ENCODE results near the gene ASPRV1.

Gene ASPRV1

DNA sequence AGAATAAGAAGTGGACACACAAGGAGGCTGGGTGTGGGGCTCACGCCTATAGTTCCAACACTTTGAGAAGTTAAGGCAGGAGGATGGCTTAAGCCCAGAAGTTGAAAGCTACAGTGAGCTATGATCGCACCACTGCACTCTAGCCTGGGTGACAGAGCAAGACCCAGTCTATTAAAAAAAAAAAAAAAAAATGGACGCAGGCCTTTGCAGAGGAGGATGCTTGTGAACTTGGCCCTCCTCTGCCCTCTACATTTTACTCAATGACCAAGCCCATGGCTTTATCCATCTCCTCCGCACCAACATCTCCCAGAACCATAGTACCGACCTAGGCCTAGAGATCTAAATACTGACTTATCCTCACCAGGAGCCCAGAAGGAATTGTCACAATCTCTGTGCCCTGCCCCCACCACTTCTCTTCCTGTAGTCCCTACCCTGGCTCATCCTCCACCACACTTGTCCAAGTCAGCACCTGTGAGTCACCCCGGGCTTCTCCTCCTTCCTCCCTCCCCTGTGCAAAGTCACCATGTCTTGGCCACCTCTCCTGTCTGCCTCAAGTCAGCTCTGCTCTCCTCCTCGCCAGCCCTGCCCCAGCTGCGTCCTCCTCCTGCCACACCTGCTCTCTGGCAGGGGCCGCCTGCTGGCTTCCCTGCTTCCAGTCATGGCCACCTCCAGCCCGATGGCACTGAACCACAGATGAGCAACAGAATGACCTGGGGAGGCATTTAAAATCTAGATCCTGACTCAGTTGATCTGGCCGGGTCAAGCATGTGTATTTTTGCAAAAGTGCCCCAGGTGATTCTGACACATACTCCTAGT lies 35.8 kb upstream of the ASPRV1 start:
- no peaks in the 10 kb centered on the region for H3K9me3 Mint-ChIP-seq
- peaks cover 34% of the 10 kb centered on the region for H3K36me3 Mint-ChIP-seq (ENCODE audit: low read depth)
- no peaks in the 10 kb centered on the region for H3K4me1 Mint-ChIP-seq
- no peak overlapping the region for H3K4me3 Mint-ChIP-seq
- peaks cover 3% of the 10 kb centered on the region for H3K27me3 Mint-ChIP-seq (ENCODE audit: low read depth)
- H3K27ac Mint-ChIP-seq: no peak overlapping the region
- TF ChIP-seq, protein P1, sequence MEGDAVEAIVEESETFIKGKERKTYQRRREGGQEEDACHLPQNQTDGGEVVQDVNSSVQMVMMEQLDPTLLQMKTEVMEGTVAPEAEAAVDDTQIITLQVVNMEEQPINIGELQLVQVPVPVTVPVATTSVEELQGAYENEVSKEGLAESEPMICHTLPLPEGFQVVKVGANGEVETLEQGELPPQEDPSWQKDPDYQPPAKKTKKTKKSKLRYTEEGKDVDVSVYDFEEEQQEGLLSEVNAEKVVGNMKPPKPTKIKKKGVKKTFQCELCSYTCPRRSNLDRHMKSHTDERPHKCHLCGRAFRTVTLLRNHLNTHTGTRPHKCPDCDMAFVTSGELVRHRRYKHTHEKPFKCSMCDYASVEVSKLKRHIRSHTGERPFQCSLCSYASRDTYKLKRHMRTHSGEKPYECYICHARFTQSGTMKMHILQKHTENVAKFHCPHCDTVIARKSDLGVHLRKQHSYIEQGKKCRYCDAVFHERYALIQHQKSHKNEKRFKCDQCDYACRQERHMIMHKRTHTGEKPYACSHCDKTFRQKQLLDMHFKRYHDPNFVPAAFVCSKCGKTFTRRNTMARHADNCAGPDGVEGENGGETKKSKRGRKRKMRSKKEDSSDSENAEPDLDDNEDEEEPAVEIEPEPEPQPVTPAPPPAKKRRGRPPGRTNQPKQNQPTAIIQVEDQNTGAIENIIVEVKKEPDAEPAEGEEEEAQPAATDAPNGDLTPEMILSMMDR (IDR thresholded peaks at IDR 0.05; ENCODE audit: unreplicated experiment in 3 of 3): no peak

DNA sequence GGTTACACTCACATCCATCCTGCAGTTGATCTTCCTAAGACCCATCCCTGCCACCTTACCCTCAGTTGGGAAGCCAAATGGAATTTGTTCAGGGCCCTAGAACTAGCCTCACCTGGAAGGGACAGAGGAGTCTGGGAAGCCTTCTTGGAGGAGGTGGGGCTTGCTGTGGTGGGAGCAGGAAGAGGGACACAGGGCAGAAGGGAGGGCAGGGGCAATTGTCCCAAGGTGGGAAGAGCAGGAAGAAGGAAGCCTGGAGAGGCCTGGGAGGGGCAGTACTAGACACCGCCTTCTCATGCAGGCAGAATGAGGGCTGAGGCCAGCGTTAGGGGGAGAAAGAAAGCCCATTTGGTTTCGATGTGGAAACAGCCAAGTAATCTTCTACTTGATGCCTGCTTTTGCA lies 34.1 kb upstream of the ASPRV1 start:
- TF ChIP-seq, protein P1 (IDR thresholded peaks at IDR 0.05; ENCODE audit: unreplicated experiment in 3 of 3): no peak
- no peaks in the 10 kb centered on the region for H3K9me3 Mint-ChIP-seq
- peaks cover 46% of the 10 kb centered on the region for H3K36me3 Mint-ChIP-seq (ENCODE audit: low read depth)
- no peaks in the 10 kb centered on the region for H3K4me1 Mint-ChIP-seq
- no peak overlapping the region for H3K27ac Mint-ChIP-seq
- peaks cover 3% of the 10 kb centered on the region for H3K27me3 Mint-ChIP-seq (ENCODE audit: low read depth)
- no peak overlapping the region for H3K4me3 Mint-ChIP-seq

- Mint-ChIP-seq H3K4me1 (no peaks in the 10 kb centered on the region), H3K9me3 (no peaks in the 10 kb centered on the region), H3K27ac (no peak overlapping the region), H3K27me3 (ENCODE audit: low read depth) (peaks cover 3% of the 10 kb centered on the region), H3K36me3 (ENCODE audit: low read depth) (peaks cover 46% of the 10 kb centered on the region), H3K4me3 (no peak overlapping the region)
- TF ChIP-seq, protein P1 (IDR thresholded peaks at IDR 0.05; ENCODE audit: unreplicated experiment in 3 of 3): no peak
Observed at GRCh38 chr2:69994166-69994565, 32.7 kb upstream of the ASPRV1 start.

GRCh38 chr2:69993708-69994107 lies 32.3 kb upstream of the ASPRV1 start:
- no peak overlapping the region for H3K27ac Mint-ChIP-seq
- no peaks in the 10 kb centered on the region for H3K4me1 Mint-ChIP-seq
- H3K9me3 Mint-ChIP-seq: no peaks in the 10 kb centered on the region
- peaks cover 3% of the 10 kb centered on the region for H3K27me3 Mint-ChIP-seq (ENCODE audit: low read depth)
- peaks cover 46% of the 10 kb centered on the region for H3K36me3 Mint-ChIP-seq (ENCODE audit: low read depth)
- TF ChIP-seq, protein P1 (IDR thresholded peaks at IDR 0.05; ENCODE audit: unreplicated experiment in 3 of 3): no peak
- no peak overlapping the region for H3K4me3 Mint-ChIP-seq

DNA sequence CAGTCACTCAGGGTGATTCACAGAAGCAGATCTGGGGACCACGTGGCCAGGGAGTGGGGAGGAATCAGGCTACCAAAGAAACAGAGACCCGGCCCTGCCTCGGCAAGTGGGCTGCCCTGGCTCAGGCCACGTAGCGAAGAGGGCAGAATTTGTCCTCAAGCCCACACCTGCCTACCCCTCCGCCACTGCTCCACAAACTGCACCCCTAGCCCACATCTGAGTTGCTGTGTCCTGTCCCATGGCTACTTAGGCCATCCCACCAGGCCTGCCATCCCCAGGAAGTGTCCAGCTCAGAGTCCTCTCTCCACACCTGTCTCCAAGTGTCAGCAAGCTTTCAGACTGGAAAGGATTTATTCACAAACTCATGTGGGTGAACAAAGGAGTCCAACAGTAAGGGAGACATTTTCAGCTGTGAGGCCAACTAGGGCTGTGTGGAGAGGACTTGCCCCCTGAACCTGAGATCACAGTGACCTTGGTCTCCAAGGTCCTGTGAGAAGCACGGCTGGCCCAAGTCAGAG lies 31.7 kb upstream of the ASPRV1 start:
- Mint-ChIP-seq H3K27ac (no peak overlapping the region), H3K36me3 (ENCODE audit: low read depth) (peaks cover 46% of the 10 kb centered on the region), H3K4me3 (no peak overlapping the region), H3K9me3 (no peaks in the 10 kb centered on the region), H3K27me3 (ENCODE audit: low read depth) (peaks cover 3% of the 10 kb centered on the region), H3K4me1 (no peaks in the 10 kb centered on the region)
- TF ChIP-seq, protein P1 (IDR thresholded peaks at IDR 0.05; ENCODE audit: unreplicated experiment in 3 of 3): no peak
